Suprapubic skin (tissue), 4 donors: ENCODE measurements around the gene HOXC4. TPM values are rescaled to one million over a fixed set of nuclear protein-coding genes. Genes with fewer than 3 reads are reported as not detected.
A peak's percentile ranks its signal among the peaks of the same experiment; 100 is the strongest.

Source experiments
- DNase-seq, 2 donors: peaks; one replicate each; pipeline ENCODE4 v3.0.0-alpha.2; 2019; ENCODE audit warnings: low spot score in 2 of 2
- H3K27ac ChIP-seq: fragments of 200-600 bp; sonication (generic); one replicate; pipeline ENCODE4 v1.5.1; 2019
- H3K27me3 ChIP-seq: fragments of 200-600 bp; sonication (generic); one replicate; pipeline ENCODE4 v1.5.1; 2019
- H3K36me3 ChIP-seq: fragments of 200-600 bp; sonication (generic); one replicate; pipeline ENCODE4 v1.5.1; 2019
- H3K4me1 ChIP-seq: fragments of 200-600 bp; sonication (generic); one replicate; pipeline ENCODE4 v1.5.1; 2019
- H3K4me3 ChIP-seq: fragments of 200-600 bp; sonication (generic); one replicate; pipeline ENCODE4 v1.5.1; 2019; ENCODE audit warnings: mild to moderate bottlenecking
- H3K9me3 ChIP-seq: fragments of 200-600 bp; sonication (generic); one replicate; pipeline ENCODE4 v1.5.1; 2019
- CTCF ChIP-seq, 2 donors: fragments of 200-600 bp in 1 of 2; fragments of 450-650 bp in 1 of 2; sonication (generic) in 1 of 2; IDR thresholded peaks; one replicate each; pipeline ENCODE4 v1.5.1; 2016 to 2019; ENCODE audit warnings: antibody characterized with exemption in 2 of 2, mild to moderate bottlenecking in 1 of 2, moderate library complexity in 1 of 2
- EP300 ChIP-seq: sonication (generic); formaldehyde crosslinking; IDR thresholded peaks from one replicate; pipeline ENCODE4 v1.6.1; 2017; ENCODE audit warnings: antibody characterized with exemption
- POLR2A ChIP-seq, 2 donors: fragments of 450-650 bp; IDR thresholded peaks; one replicate each; pipeline ENCODE4 v1.6.1; 2017; ENCODE audit warnings: antibody characterized with exemption in 2 of 2, mild to moderate bottlenecking in 2 of 2, moderate library complexity in 2 of 2
- POLR2AphosphoS5 ChIP-seq, 3 donors: sonication (generic); formaldehyde crosslinking; IDR thresholded peaks; one replicate each; pipeline ENCODE4 v1.6.1; 2017; ENCODE audit warnings: antibody characterized with exemption in 3 of 3
- WGBS: methylation state at CpG from one replicate; pipeline ENCODE4 v1.1.5; 2018; 5-methylcytosine and 5-hydroxymethylcytosine counted together
- total RNA-seq, 4 donors: library from RNA; depleted of rRNA; stranded (reverse); fragments of >200 nt; gene quantifications; one replicate each; pipeline ENCODE4 v1.1.0, GENCODE V29; 2016

HOXC4 gene
- total RNA-seq, 4 donors from 2014 or later: 1.4 to 4.7 (median 1.9) TPM

- WGBS: 58% methylated on average over 10 of the region's 10 CpGs
- peaks cover 16% of the 10 kb centered on the region for H3K27me3 ChIP-seq
- TF ChIP-seq EP300: no peak
- no peak for TF ChIP-seq POLR2A (IDR thresholded peaks at IDR 0.05)
- peaks cover 81% of the 10 kb centered on the region for H3K4me1 ChIP-seq
- H3K9me3 ChIP-seq: no peaks in the 10 kb centered on the region
- no peak for DNase-seq
- peak overlapping the region; percentile 98 for H3K27ac ChIP-seq
- H3K36me3 ChIP-seq: no peaks in the 10 kb centered on the region
- peak overlapping the region; percentile 63 for H3K4me3 ChIP-seq
These were observed 43.3 kb upstream of the HOXC4 start for GRCh38 chr12:54010053-54010971.

GRCh38 chr12:54010972-54011664, 42.5 kb upstream of the HOXC4 start:
- Histone ChIP-seq H3K36me3 (no peaks in the 10 kb centered on the region), H3K27me3 (peaks cover 12% of the 10 kb centered on the region), H3K4me1 (peaks cover 81% of the 10 kb centered on the region), H3K4me3 (peak overlapping the region; percentile 63), H3K9me3 (no peaks in the 10 kb centered on the region), H3K27ac (peak overlapping the region; percentile 98)
- 39% methylated on average over 17 of the region's 17 CpGs for WGBS
- TF ChIP-seq CTCF (IDR thresholded peaks at IDR 0.05): no peak
- no peak for TF ChIP-seq EP300
- TF ChIP-seq POLR2AphosphoS5 (IDR thresholded peaks at IDR 0.05): no peak
- TF ChIP-seq POLR2A (IDR thresholded peaks at IDR 0.05): no peak
- no peak for DNase-seq

GRCh38 chr12:54011665-54012532, 41.7 kb upstream of the HOXC4 start:
- no peaks in the 10 kb centered on the region for H3K36me3 ChIP-seq
- peaks cover 12% of the 10 kb centered on the region for H3K27me3 ChIP-seq
- H3K27ac ChIP-seq: peak overlapping the region; percentile 98
- peaks cover 79% of the 10 kb centered on the region for H3K4me1 ChIP-seq
- DNase-seq: no peak
- WGBS: 58% methylated on average over 14 of the region's 14 CpGs
- H3K9me3 ChIP-seq: no peaks in the 10 kb centered on the region
- TF ChIP-seq POLR2AphosphoS5 (IDR thresholded peaks at IDR 0.05) (no peak), CTCF (IDR thresholded peaks at IDR 0.05) (no peak), EP300 (no peak), POLR2A (IDR thresholded peaks at IDR 0.05) (no peak)
- peak overlapping the region; percentile 63 for H3K4me3 ChIP-seq

GRCh38 chr12:54012631-54013409, 40.8 kb upstream of the HOXC4 start:
- 54% methylated on average over 6 of the region's 6 CpGs for WGBS
- H3K27me3 ChIP-seq: peaks cover 12% of the 10 kb centered on the region

More at GRCh38 chr12:54012631-54013409, 40.8 kb upstream of the HOXC4 start:
- Histone ChIP-seq H3K4me3 (no peak overlapping the region), H3K36me3 (no peaks in the 10 kb centered on the region), H3K27ac (peak overlapping the region; percentile 98), H3K9me3 (no peaks in the 10 kb centered on the region), H3K4me1 (peaks cover 71% of the 10 kb centered on the region)
- DNase-seq: no peak
- TF ChIP-seq EP300 (no peak), POLR2AphosphoS5 (IDR thresholded peaks at IDR 0.05) (no peak), CTCF (IDR thresholded peaks at IDR 0.05) (no peak), POLR2A (IDR thresholded peaks at IDR 0.05) (no peak)
